Fibroblast of the aortic adventitia (primary cell): ENCODE data around the gene MSN. TPM values are rescaled to one million over a fixed set of nuclear protein-coding genes. Genes with fewer than 3 reads are reported as not detected.
A peak's percentile ranks its signal among the peaks of the same experiment; 100 is the strongest.
"Not testable (repeated sequence)": the region's sequence is repeated elsewhere in the genome, so short reads cannot be mapped to it uniquely, and the experiment has no call there.

Source experiments
- DNase-seq: peaks from one replicate; pipeline ENCODE4 v3.0.0-alpha.2; 2010; ENCODE audit warnings: low read depth
- H3K4me3 ChIP-seq: 2 replicates; pipeline ENCODE4 v1.5.1; 2011; ENCODE audit warnings: low read depth, mild to moderate bottlenecking, control low read depth, low read length, moderate library complexity
- total RNA-seq: library from RNA; depleted of rRNA; stranded (reverse); fragments of >200 nt; gene quantifications from 2 replicates; pipeline ENCODE4 v1.2.3, GENCODE V29; 2012; ENCODE audit warnings: low replicate concordance
- TF ChIP-seq, protein P1 (sequence below): IDR thresholded peaks from 2 replicates; pipeline ENCODE4 v1.5.1; 2011; ENCODE audit warnings: mild to moderate bottlenecking, low read length, control low read depth, inconsistent platforms; ENCODE audit not compliant: insufficient read depth

The MSN gene
- 175 and 335 TPM in 2 replicates for total RNA-seq

DNA sequence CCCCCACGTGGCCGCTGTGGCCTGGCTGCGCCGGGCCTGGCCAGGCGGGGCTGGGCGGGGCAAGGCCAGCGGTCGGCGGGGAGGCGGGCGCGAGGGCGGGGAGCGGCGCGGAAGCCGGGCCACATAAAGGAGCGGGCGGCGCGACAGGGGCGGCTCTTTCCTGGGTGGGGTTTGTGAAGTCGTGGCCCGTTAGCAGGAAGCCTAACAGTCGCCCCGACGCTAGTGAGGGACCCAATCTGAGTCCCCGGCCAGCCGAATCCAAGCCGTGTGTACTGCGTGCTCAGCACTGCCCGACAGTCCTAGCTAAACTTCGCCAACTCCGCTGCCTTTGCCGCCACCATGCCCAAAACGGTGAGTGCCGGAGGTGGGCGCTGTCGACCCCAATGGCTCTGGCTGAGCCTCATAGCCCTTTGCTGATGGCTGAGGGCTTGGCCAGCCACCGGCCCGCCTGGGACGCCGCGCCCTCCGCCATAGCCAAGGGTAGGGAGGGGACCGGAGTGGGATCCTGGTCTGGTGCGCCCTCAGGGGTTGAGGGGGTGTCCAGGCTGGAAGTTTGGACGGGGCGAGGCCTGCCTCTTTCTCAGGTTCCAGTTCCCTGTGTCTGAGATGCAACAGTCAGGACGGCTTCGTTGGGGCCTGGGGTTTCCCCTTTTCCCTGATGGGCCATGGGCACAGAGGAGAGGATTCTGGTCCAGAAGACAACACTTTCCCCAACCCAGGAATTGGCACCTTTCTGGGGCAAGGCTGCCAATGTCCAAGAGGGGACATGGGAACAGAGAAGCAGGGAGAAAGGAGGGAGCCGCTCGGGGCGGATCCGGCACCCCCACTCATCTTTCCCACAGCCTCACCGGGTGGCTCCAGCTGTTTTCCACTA is at the start of gene MSN:
Gene MSN (plus strand): TSS at position 152 of the 874 bp plus-strand sequence. CDS start 188 bp downstream, at position 340.
- TF ChIP-seq, protein P1, sequence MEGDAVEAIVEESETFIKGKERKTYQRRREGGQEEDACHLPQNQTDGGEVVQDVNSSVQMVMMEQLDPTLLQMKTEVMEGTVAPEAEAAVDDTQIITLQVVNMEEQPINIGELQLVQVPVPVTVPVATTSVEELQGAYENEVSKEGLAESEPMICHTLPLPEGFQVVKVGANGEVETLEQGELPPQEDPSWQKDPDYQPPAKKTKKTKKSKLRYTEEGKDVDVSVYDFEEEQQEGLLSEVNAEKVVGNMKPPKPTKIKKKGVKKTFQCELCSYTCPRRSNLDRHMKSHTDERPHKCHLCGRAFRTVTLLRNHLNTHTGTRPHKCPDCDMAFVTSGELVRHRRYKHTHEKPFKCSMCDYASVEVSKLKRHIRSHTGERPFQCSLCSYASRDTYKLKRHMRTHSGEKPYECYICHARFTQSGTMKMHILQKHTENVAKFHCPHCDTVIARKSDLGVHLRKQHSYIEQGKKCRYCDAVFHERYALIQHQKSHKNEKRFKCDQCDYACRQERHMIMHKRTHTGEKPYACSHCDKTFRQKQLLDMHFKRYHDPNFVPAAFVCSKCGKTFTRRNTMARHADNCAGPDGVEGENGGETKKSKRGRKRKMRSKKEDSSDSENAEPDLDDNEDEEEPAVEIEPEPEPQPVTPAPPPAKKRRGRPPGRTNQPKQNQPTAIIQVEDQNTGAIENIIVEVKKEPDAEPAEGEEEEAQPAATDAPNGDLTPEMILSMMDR = peak; percentile 31

DNA sequence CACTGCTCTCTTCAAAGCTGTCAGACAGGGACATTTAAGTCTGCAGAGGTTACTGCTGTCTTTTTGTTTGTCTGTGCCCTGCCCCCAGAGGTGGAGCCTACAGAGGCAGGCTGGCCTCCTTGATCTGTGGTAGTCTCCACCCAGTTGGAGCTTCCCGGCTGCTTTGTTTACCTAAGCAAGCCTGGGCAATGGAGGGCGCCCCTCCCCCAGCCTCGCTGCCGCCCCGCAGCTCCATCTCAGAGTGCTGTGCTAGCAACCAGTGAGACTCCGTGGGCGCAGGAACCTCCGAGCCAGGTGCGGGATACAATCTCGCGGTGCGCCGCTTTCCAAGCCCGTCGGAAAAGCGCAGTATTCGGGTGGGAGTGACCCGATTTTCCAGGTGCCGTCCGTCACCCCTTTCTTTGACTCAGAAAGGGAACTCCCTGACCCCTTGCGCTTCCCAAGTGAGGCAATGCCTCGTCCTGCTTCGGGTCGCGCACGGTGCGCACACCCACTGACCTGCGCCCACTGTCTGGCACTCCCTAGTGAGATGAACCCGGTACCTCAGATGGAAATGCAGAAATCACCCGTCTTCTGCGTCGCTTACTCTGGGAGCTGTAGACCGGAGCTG is 47.3 kb upstream of the MSN start:
- not testable (repeated sequence) for DNase-seq, H3K4me3 ChIP-seq

More for the DNA sequence above, at the start of gene MSN:
- DNase-seq = peak; percentile 31
- peak within 1 kb of the TSS; percentile 76 for H3K4me3 ChIP-seq

DNA sequence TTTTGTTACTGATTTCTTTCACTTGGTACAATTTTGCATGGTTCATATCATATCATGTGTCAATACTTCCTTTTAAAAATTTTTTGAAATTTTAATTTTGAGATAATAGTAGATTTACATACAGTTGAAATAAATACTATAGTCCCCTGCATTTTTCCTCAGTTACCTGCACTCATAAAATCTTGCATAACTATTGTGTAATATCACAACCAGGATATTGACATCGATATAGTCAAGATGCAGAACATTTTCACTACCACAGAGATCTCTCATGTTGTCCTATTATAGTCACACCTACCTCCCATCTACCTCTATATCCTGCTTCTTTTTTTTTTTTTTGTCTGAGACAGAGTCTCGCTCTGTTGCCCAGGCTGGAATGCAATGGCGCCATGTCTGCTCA is 36.7 kb upstream of the MSN start:
- H3K4me3 ChIP-seq = no peak overlapping the region
- no peak for DNase-seq
- TF ChIP-seq, protein P1 = no peak

DNA sequence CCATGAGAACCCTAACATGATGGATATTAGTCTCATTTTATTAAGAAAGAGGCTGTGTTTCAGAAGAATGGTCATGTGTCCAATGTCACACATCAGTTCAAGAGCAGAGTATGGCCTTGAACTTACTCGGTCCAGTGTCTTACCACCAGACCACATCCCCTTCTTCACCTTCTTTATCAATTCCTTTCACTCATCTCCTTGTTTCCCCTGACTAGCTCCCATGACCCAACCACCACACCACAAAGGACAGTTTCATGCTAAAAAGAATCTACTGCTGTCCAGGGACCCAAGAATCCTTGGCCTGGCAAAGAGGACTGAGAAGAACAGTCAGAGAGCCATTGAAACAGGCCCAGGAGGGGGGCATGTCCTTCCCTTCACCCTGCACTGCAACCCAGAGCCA is 33.6 kb upstream of the MSN start:
- DNase-seq = no peak
- TF ChIP-seq, protein P1 = no peak

DNA sequence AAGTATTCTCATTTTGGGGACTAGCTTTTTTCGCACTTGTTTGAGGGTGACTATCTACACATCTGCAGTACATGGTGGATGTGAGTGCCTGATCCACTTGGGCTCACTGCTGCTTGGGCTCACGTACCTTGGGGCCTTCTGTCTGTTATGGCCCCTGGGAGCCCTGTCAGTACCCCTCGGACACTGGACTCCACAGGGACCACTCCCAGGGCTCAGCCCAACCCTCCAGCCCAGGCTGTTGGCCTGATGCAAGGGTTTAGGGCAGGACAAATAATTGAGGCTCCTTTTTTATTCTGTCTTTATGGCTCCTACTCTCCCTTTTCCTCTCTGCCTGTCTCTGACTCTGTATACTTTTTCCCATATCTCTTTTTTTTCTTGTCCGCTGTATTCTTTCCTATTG is 32.7 kb upstream of the MSN start:
- TF ChIP-seq, protein P1 = no peak
- H3K4me3 ChIP-seq = no peak overlapping the region
- DNase-seq = no peak

More for the DNA sequence above, 33.6 kb upstream of the MSN start:
- no peak overlapping the region for H3K4me3 ChIP-seq

DNA sequence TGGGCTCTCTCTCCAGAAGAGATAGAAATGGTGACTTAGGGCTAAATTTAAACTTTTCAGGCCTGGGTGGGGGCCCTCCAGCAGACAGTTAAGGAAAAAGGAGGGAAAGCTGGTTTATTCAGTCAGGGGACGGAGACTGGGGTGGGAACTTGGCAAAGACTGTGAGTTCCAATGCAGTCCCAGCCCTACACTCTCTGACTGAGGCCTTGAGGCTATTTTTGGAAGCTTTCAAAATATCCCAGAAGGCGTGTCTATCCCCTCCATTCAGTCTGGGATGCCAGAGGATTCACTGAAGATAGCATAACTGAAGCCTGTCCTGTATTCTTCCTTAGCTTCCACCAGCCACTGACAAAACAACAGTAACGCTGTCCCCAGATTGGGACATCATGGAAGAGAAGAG is 32.1 kb upstream of the MSN start:
- peak; percentile 59 for DNase-seq
- no peak overlapping the region for H3K4me3 ChIP-seq
- TF ChIP-seq, protein P1 = no peak

DNA sequence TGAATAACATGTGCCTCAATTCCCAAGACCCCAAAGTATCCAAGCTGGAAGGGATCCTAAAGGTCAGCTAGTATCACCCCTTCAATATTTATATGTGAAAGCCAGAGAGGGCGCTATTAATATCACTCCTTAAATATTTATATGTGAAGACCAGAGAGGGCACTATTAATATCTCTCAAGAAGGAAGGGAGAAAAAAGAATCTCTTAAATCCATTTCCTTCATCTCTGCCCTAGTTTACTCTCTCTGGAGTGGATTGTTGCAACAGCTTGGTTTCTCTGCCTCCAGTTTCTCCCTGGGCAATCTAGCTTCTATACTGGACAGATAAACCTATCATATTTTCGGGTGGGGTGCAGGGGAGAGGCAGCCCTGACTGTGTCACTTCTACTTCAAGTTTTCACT is 31.6 kb upstream of the MSN start:
- no peak for DNase-seq
- TF ChIP-seq, protein P1 = no peak
- no peak overlapping the region for H3K4me3 ChIP-seq

DNA sequence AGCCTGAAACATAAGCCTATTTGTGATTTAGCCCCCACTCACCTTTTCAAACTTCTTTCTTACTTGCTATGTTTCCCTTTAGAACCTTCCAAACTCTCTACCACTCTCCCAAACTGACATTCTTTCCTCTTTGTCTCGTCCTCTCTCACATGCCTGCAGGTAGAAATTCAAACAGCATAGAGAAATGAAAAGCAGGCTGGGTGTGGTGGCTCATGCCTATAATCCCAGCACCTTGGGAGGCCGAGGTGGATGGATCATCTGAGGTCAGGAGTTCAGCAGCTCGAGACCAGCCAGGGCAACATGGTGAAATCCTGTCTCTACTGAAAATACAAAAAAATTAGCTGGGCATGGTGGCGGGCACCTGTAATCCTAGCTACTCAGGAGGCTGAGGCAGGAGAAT is 31.2 kb upstream of the MSN start:
- not testable (repeated sequence) for H3K4me3 ChIP-seq, DNase-seq
